Neuronal stem cell (in vitro differentiated cells): Measurements from ENCODE around the gene LRMDA.

Experiments
- DNase-seq: peaks from one replicate; pipeline ENCODE4 v3.0.0-alpha.2; 2013; ENCODE audit warnings: low spot score
- H2AFZ ChIP-seq: one replicate; pipeline ENCODE4 v1.6.1; 2013; ENCODE audit warnings: mild to moderate bottlenecking, low read length, inconsistent platforms
- H2AK5ac ChIP-seq: 2 replicates; pipeline ENCODE4 v1.6.1; 2013; ENCODE audit warnings: low read depth, mild to moderate bottlenecking, inconsistent platforms, low read length, moderate library complexity, mixed read lengths
- H2BK120ac ChIP-seq: 2 replicates; pipeline ENCODE4 v1.6.1; 2013; ENCODE audit warnings: low read depth, mild to moderate bottlenecking, inconsistent platforms, low read length, moderate library complexity, mixed read lengths
- H2BK12ac ChIP-seq: one replicate; pipeline ENCODE4 v1.6.1; 2013; ENCODE audit warnings: low read length, inconsistent platforms
- H2BK15ac ChIP-seq: 2 replicates; pipeline ENCODE4 v1.6.1; 2013; ENCODE audit warnings: mild to moderate bottlenecking, low read length, inconsistent platforms, mixed read lengths
- H2BK5ac ChIP-seq: one replicate; pipeline ENCODE4 v1.6.1; 2013; ENCODE audit warnings: inconsistent platforms, mild to moderate bottlenecking, low read length, moderate library complexity
- H3K14ac ChIP-seq: one replicate; pipeline ENCODE4 v1.6.1; 2013; ENCODE audit warnings: low read length, inconsistent platforms
- H3K18ac ChIP-seq: 2 replicates; pipeline ENCODE4 v1.6.1; 2013; ENCODE audit warnings: low read length, inconsistent platforms
- H3K23ac ChIP-seq: 2 replicates; pipeline ENCODE4 v1.6.1; 2013; ENCODE audit warnings: low read depth, mild to moderate bottlenecking, mixed read lengths, low read length, inconsistent platforms; ENCODE audit not compliant: poor library complexity
- H3K27ac ChIP-seq: replicated peaks from 3 replicates; pipeline ENCODE4 v1.5.1; 2013; ENCODE audit warnings: low read length, inconsistent platforms
- H3K27me3 ChIP-seq, 3 experiments: 2 replicates each; pipeline ENCODE4 v1.6.1; 2013; ENCODE audit warnings: low read length in 3 of 3, mild to moderate bottlenecking in 2 of 3, inconsistent platforms in 1 of 3, low read depth in 1 of 3, mixed read lengths in 1 of 3, moderate library complexity in 1 of 3; ENCODE audit not compliant: control insufficient read depth in 3 of 3, insufficient read depth in 3 of 3
- H3K36me3 ChIP-seq, 2 donors: replicated peaks in 1 of 2; 2 replicates each; pipeline ENCODE4 v1.6.1; 2013; ENCODE audit warnings: low read length in 2 of 2; ENCODE audit not compliant: control insufficient read depth in 2 of 2, insufficient read depth in 2 of 2
- H3K4ac ChIP-seq: 2 replicates; pipeline ENCODE4 v1.6.1; 2013; ENCODE audit warnings: inconsistent platforms, mild to moderate bottlenecking, low read length, moderate library complexity
- H3K4me1 ChIP-seq, 2 donors: 1 replicate in 1 of 2; 2 replicates in 1 of 2; pipeline ENCODE4 v1.6.1; 2013; ENCODE audit warnings: low read length in 2 of 2, low read depth in 1 of 2; ENCODE audit not compliant: control insufficient read depth in 2 of 2, insufficient read depth in 1 of 2
- H3K4me2 ChIP-seq: one replicate; pipeline ENCODE4 v1.6.1; 2013; ENCODE audit warnings: mild to moderate bottlenecking, low read length, inconsistent platforms; ENCODE audit not compliant: insufficient read depth, poor library complexity, severe bottlenecking
- H3K4me3 ChIP-seq, 2 donors: 2 replicates each; pipeline ENCODE4 v1.5.1; 2013; ENCODE audit warnings: low read length in 2 of 2, mild to moderate bottlenecking in 2 of 2, inconsistent platforms in 1 of 2, moderate library complexity in 1 of 2
- H3K79me1 ChIP-seq: one replicate; pipeline ENCODE4 v1.6.1; 2013; ENCODE audit warnings: low read depth, mild to moderate bottlenecking, inconsistent platforms, low read length, moderate library complexity
- H3K9ac ChIP-seq: one replicate; pipeline ENCODE4 v1.6.1; 2013; ENCODE audit warnings: mild to moderate bottlenecking, low read depth, low read length, inconsistent platforms; ENCODE audit not compliant: poor library complexity
- H3K9me3 ChIP-seq, 2 donors: replicated peaks in 1 of 2; 2 replicates each; pipeline versions ENCODE3 to v1.6.1; 2013; ENCODE audit warnings: low read length in 2 of 2, mild to moderate bottlenecking in 2 of 2, inconsistent platforms in 1 of 2, low read depth in 1 of 2, mixed read lengths in 1 of 2, moderate library complexity in 1 of 2; ENCODE audit not compliant: control insufficient read depth in 2 of 2, insufficient read depth in 1 of 2
- H4K8ac ChIP-seq: one replicate; pipeline ENCODE4 v1.6.1; 2013; ENCODE audit warnings: low read depth, mild to moderate bottlenecking, inconsistent platforms, low read length, moderate library complexity
- H4K91ac ChIP-seq: one replicate; pipeline ENCODE4 v1.6.1; 2013; ENCODE audit warnings: low read length, low read depth, mild to moderate bottlenecking, inconsistent platforms; ENCODE audit not compliant: poor library complexity
- WGBS, 2 donors: extraction: QIAGEN DNeasy Blood & Tissue Kit; methylation state at CpG; one replicate each; pipeline ENCODE4 v1.1.7; 2013; ENCODE audit warnings: missing lambda C conversion rate in 2 of 2, mixed read lengths in 1 of 2; ENCODE audit not compliant: insufficient read length in 2 of 2, insufficient replicate concordance in 1 of 2; ENCODE audit errors: extremely low coverage in 2 of 2; 5-methylcytosine and 5-hydroxymethylcytosine counted together

LRMDA gene

GRCh38 chr10:75464478-75465449 is 33.3 kb downstream of the LRMDA start:
- H4K8ac ChIP-seq, result no peak overlapping the region
- no peak overlapping the region for H3K4me2 ChIP-seq
- no peak overlapping the region for H2BK12ac ChIP-seq
- no peak overlapping the region for H2AK5ac ChIP-seq
- H3K23ac ChIP-seq, result no peak overlapping the region
- H4K91ac ChIP-seq, result no peak overlapping the region
- H3K18ac ChIP-seq, result no peak overlapping the region
- no peak overlapping the region for H3K9ac ChIP-seq
- no peak overlapping the region for H2BK5ac ChIP-seq
- no peak overlapping the region for H3K27ac ChIP-seq
- peak overlapping the region; percentile 79 for H2AFZ ChIP-seq
- no peaks in the 10 kb centered on the region for H3K36me3 ChIP-seq
- H3K14ac ChIP-seq, result no peak overlapping the region
- no peak overlapping the region for H2BK120ac ChIP-seq
- no peaks in the 10 kb centered on the region for H3K27me3 ChIP-seq
- no peaks in the 10 kb centered on the region for H3K79me1 ChIP-seq
- WGBS, 2 donors, result no CpG with 5 or more reads among the region's 10 CpGs
- DNase-seq, result no peak
- H3K4me3 ChIP-seq, result no peak overlapping the region
- H3K9me3 ChIP-seq, result no peaks in the 10 kb centered on the region
- no peak overlapping the region for H3K4ac ChIP-seq
- peaks cover 2 to 6% of the 10 kb centered on the region in 2 donors for H3K4me1 ChIP-seq
- H2BK15ac ChIP-seq, result no peak overlapping the region

DNA sequence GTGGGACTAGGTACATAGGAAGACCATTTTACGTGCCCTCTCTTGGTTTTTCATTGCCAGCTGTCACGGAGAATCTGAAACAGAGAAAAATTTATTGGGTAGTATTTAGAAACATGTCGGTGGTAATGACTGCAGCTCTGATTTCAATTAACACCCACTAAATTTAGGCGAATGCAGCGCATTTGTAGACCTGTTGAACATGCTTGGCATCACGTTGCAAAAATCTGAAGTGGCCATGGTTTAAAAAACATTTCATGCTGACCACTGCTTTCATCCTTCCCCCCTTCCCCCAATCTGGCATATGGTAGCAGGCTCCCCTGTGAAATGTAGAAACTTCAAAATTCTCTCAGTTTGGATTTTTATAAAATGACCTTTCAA is 34.0 kb downstream of the LRMDA start:
- H3K18ac ChIP-seq, result no peak overlapping the region
- H3K79me1 ChIP-seq, result no peaks in the 10 kb centered on the region
- no peak overlapping the region for H2BK12ac ChIP-seq
- no peak overlapping the region for H2BK120ac ChIP-seq
- peak overlapping the region; percentile 79 for H2AFZ ChIP-seq
- H3K4ac ChIP-seq, result no peak overlapping the region
- DNase-seq, result no peak
- no peak overlapping the region for H3K9ac ChIP-seq
- H3K27me3 ChIP-seq, result no peaks in the 10 kb centered on the region
- no peak overlapping the region for H3K27ac ChIP-seq
- H3K9me3 ChIP-seq, result no peaks in the 10 kb centered on the region
- H3K14ac ChIP-seq, result no peak overlapping the region
- H3K36me3 ChIP-seq, result no peaks in the 10 kb centered on the region
- H2BK15ac ChIP-seq, result no peak overlapping the region
- no peak overlapping the region for H4K8ac ChIP-seq
- no peak overlapping the region for H2AK5ac ChIP-seq
- no peak overlapping the region for H4K91ac ChIP-seq
- H3K4me2 ChIP-seq, result no peak overlapping the region
- H2BK5ac ChIP-seq, result no peak overlapping the region
- WGBS, 2 donors, result no CpG with 5 or more reads among the region's 6 CpGs
- H3K23ac ChIP-seq, result no peak overlapping the region
- peaks cover 2 to 6% of the 10 kb centered on the region in 2 donors for H3K4me1 ChIP-seq
- no peak overlapping the region for H3K4me3 ChIP-seq

DNA sequence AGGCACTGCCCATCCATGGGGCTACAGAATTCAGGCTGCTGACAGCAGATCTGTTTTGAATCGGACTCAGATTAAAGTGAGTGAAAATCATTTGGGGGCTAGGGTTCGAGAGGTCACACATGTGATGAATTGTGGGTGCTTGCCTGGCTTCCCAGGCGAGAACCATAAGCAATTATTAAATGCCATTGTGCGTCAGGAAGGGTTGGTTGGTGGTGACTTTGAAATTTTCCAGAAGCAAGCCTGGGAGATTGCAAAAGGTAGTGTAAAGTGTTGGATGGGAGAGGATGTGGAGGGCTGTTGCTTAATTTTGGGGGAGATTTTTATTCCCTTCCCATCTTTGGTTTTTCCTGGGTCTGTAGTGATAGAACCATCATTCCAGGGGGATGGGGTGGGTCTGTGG is 34.6 kb downstream of the LRMDA start:
- Histone ChIP-seq H3K79me1 (no peaks in the 10 kb centered on the region), H3K36me3 (no peaks in the 10 kb centered on the region), H2BK120ac (no peak overlapping the region), H3K14ac (no peak overlapping the region), H3K23ac (no peak overlapping the region), H3K4me3 (no peak overlapping the region), H2BK12ac (no peak overlapping the region), H2BK15ac (no peak overlapping the region), H2BK5ac (no peak overlapping the region), H3K9ac (no peak overlapping the region), H2AK5ac (no peak overlapping the region), H3K18ac (no peak overlapping the region), H3K4me2 (no peak overlapping the region), H3K4me1 (peaks cover 2 to 6% of the 10 kb centered on the region in 2 donors), H4K8ac (no peak overlapping the region), H3K27ac (no peak overlapping the region), H3K27me3 (no peaks in the 10 kb centered on the region), H4K91ac (no peak overlapping the region), H3K4ac (no peak overlapping the region), H3K9me3 (no peaks in the 10 kb centered on the region), H2AFZ (no peak overlapping the region)
- no peak for DNase-seq
- no CpG with 5 or more reads among the region's 4 CpGs for WGBS, 2 donors

- Histone ChIP-seq H3K18ac (no peak overlapping the region), H3K36me3 (no peaks in the 10 kb centered on the region), H3K4ac (no peak overlapping the region), H3K23ac (no peak overlapping the region), H2BK120ac (no peak overlapping the region), H2AK5ac (no peak overlapping the region), H4K8ac (no peak overlapping the region), H3K27ac (no peak overlapping the region), H3K9ac (no peak overlapping the region), H3K4me3 (no peak overlapping the region), H2BK5ac (no peak overlapping the region), H4K91ac (no peak overlapping the region), H3K4me2 (no peak overlapping the region), H3K79me1 (no peaks in the 10 kb centered on the region), H2BK12ac (no peak overlapping the region), H3K9me3 (no peaks in the 10 kb centered on the region), H3K14ac (no peak overlapping the region), H3K4me1 (peaks cover 2 to 6% of the 10 kb centered on the region in 2 donors), H2BK15ac (no peak overlapping the region), H3K27me3 (no peaks in the 10 kb centered on the region), H2AFZ (no peak overlapping the region)
- WGBS, 2 donors, result no CpG with 5 or more reads among the region's 6 CpGs
- DNase-seq, result no peak
These were observed 35.5 kb downstream of the LRMDA start for GRCh38 chr10:75466886-75467285.
